Measurements from ENCODE around the gene MED8. TPM values are rescaled to one million over a fixed set of nuclear protein-coding genes. Genes with fewer than 3 reads are reported as not detected.

Gene MED8, protein sequence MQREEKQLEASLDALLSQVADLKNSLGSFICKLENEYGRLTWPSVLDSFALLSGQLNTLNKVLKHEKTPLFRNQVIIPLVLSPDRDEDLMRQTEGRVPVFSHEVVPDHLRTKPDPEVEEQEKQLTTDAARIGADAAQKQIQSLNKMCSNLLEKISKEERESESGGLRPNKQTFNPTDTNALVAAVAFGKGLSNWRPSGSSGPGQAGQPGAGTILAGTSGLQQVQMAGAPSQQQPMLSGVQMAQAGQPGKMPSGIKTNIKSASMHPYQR
- 10 to 100 TPM; 39.6 to 57.3 TPM for total RNA-seq

DNA sequence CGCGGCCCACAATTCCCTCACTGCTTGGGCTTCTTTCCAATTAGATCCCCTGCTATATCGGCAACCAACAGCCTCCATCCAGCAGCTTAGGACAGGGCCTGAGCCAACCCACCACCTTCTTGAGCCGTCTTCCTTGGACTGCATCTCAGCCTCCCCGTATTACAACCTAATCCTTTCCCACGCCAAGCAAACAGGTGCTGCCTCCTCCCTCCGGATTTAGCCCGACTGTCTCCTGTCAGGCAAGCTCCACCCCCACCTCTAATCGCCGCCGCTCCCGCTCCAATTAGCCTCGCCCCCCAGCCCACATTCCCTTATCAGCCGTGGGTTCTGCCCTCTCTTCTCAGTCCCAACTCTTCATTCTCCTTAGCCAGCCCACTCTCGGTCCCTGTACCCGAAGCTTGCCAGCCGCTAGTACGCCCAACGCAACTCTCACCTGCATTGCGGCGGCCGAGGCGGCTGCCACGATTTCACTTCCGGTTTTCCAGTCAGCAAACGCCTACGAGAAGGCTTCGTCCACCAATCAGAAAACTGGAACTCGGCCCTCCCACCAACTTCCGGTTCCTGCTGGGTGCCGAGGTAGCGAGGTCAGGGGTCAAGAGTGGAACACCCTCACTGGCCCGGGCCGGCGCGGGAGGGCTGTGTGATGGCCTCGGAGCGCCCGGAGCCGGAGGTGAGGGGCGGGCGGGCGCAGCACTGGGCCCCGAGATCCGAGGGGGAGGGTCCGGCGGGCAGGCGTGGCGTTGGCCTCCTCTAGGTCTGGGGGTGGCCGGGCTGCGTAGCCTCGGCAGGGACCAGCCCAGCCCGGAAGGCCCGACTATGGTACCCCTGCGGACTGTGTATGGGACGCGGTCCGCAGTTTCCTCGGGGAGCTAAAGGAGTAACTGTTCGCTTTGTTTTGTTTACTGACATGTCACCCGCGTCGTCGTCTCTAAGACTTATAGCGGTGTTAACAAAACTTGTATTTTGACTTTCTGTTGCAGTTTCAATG lies at the start of gene MED8, which contains the start of gene SZT2:
TSS of gene MED8 (minus strand) at position 475 of the 988 bp plus-strand sequence. CDS start at position 439, 36 bp downstream.
TSS of gene SZT2 (plus strand) at position 574 of the 988 bp plus-strand sequence. CDS start at position 644, 70 bp downstream.

DNA sequence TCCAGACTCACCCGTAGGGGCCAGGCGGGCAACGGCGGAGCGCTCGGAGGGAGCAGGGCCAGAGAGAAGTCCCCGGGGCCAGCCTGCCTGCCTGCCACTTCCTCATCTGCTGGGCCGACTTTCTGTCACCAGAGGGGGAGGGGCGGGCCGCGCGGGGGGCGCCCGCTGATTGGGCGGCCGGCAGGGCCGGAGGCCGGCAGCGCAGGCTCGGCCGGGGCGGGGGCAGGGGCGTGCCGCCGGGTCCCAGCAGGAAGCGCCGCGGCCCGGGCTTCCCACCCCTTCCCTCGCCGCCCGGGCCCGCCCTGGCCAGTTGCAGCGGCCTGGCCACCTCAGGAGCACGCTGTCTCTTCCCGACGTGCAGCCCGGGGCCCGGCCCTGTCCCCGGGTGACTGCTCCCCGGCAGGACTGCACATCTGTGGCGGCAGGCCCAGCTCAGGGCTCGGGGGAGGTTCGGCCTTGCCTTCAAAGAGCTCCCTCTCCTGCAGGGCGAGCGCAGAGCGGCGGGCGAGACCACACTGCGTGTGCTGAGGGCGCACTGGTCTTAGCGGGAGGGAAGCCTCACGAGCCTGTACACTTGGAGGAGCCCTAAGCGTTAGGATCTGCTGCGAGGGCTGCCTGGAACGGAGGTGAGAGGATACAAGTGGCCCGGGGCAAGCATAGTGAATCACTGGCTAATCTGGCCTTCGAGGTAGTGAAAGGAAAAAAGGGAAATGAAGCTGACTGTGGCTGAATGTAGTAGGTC lies 21.5 kb downstream of the MED8 start, which contains the start of gene ELOVL1:
TSS of gene ELOVL1 (minus strand) at position 108 of the 742 bp plus-strand sequence. CDS start 2,402 bp downstream, outside the sequence.

DNA sequence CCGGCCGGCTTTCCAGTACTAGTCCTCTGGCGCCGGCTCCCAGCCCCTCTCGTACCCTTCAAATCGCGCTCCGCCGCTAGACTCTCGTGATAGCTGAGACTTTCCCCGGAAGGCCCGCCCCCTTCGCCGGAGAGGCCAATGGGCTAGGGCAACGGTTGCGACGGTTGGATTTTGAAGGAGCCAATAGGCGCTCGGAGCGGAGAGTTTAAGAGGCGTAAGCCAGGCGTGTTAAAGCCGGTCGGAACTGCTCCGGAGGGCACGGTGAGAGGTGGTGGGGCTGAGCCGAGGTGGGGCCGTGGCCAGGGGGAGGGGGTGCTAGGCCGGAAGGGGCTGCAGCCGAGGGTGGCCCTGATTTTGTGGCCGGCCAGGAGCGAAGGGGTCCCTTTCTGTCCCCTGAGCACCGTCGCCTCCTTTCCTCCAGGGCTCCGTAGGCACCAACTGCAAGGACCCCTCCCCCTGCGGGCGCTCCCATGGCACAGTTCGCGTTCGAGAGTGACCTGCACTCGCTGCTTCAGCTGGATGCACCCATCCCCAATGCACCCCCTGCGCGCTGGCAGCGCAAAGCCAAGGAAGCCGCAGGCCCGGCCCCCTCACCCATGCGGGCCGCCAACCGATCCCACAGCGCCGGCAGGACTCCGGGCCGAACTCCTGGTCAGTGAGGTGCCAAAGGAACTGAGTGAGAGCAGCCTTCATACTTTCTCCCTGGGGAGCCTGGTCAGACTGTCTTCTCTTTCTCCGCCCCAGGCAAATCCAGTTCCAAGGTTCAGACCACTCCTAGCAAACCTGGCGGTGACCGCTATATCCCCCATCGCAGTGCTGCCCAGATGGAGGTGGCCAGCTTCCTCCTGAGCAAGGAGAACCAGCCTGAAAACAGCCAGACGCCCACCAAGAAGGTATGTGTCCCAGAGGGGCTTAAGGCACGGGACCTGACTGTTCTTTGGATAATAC lies 30.6 kb downstream of the MED8 start, which contains the start of gene CDC20:
TSS of gene CDC20 (plus strand) at position 236 of the 948 bp plus-strand sequence. CDS start at position 471, 235 bp downstream.

DNA sequence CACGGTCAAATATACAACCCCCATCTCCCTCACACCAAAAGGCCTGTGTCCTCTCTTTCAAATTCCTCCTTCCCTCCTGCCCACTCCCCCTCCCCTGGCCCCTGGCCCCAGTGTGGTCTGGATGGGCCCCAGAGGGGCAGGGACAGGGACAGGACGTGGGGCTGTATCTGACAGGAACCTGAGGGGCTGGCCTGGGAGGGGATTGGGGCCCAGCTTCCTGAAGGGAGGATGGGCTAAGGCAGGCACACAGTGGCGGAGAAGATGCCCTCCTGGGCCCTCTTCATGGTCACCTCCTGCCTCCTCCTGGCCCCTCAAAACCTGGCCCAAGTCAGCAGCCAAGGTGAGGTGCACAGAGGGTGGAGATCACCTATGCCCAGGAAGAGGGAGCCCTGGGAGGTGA lies 52.0 kb downstream of the MED8 start, which contains the start of gene MPL:
TSS of gene MPL (plus strand) at position 231 of the 400 bp plus-strand sequence. CDS start at position 262, 31 bp downstream.

Other genes starting within 250 kb of the MED8 start
- gene EBNA1BP2, start 217.5 kb downstream of the MED8 start, total RNA-seq, result 100 to 1,000 TPM in 1 of 2 donors, 10 to 100 TPM in 1; 55.4 to 108 TPM
- gene CFAP57, start 217.5 kb downstream of the MED8 start, total RNA-seq, result not detected
- not detected for gene TMEM125, start 119.8 kb downstream of the MED8 start, total RNA-seq
- not detected for gene C1orf210, start 104.2 kb downstream of the MED8 start, total RNA-seq
- gene TIE1, start 88.8 kb downstream of the MED8 start, total RNA-seq, result not detected
- gene MPL, start 52.0 kb downstream of the MED8 start, total RNA-seq, result not detected
- 100 to 1,000 TPM in 1 of 2 donors, 10 to 100 TPM in 1; 39.6 to 135 TPM for gene CDC20, start 30.8 kb downstream of the MED8 start, total RNA-seq
- gene ELOVL1, start 21.8 kb downstream of the MED8 start, total RNA-seq, result 10 to 100 TPM; 43.4 to 54.3 TPM
- gene SZT2, start 99 bp upstream of the MED8 start, total RNA-seq, result 10 to 100 TPM; 23.6 to 34.1 TPM
- gene HYI, start 64.1 kb upstream of the MED8 start, total RNA-seq, result 10 to 100 TPM; 14.3 to 16.2 TPM
- gene PTPRF, start 141.1 kb upstream of the MED8 start, total RNA-seq, result 1 to 10 TPM; 1.7 to 6.7 TPM